ENCODE data around the gene SUMF2. TPM values are rescaled to one million over a fixed set of nuclear protein-coding genes. Genes with fewer than 3 reads are reported as not detected.

The SUMF2 gene
- total RNA-seq, 1 experiment from 2014 or later = 89.2 TPM

GRCh38 chr7:56051339-56052191, 12.5 kb upstream of the SUMF2 start, which contains the start of the genes CCT6A and PSPH:
Gene CCT6A (plus strand): TSS chr7:56051765. CDS start chr7:56051849, 84 bp downstream.
Gene PSPH (minus strand): TSS chr7:56051444. CDS start chr7:56021212, 30,232 bp downstream.
- Histone ChIP-seq H2BK5ac (ENCODE audit: insufficient read length, low read length) (peak within 1 kb of the TSS; percentile 66), H4K20me1 (ENCODE audit: control insufficient read depth, insufficient read depth, insufficient read length) (no peaks in the 10 kb centered on the region), H3K27ac (ENCODE audit: insufficient read length, low read depth, low read length) (peak within 1 kb of the TSS; percentile 58), H2BK12ac (ENCODE audit: insufficient read length, low read depth, low read length) (no peak within 1 kb of the TSS), H3K4ac (ENCODE audit: low read depth, low read length) (peak within 1 kb of the TSS; percentile 54; the same call in 1 of the 2 replicates), H2BK15ac (ENCODE audit: low read depth, low read length) (no peak within 1 kb of the TSS), H3K56ac (ENCODE audit: insufficient read length, low read depth, low read length) (no peak within 1 kb of the TSS), H4K8ac (replicated peaks; ENCODE audit: insufficient read length, low read depth, low read length) (no peak within 1 kb of the TSS), H3K23ac (ENCODE audit: insufficient read length, low read depth, low read length) (no peak within 1 kb of the TSS), H3K4me1 (ENCODE audit: insufficient read depth, low read length) (no peaks in the 10 kb centered on the region; the same call in 1 of the 2 replicates), H4K5ac (ENCODE audit: insufficient read length, low read depth, low read length) (peak within 1 kb of the TSS; percentile 45), H3K4me2 (ENCODE audit: insufficient read depth, insufficient read length, low read length) (peak within 1 kb of the TSS; percentile 83), H3K79me1 (ENCODE audit: insufficient read depth, low read depth, low read length, poor library complexity, severe bottlenecking) (peaks cover 5% of the 10 kb centered on the region), H2BK20ac (ENCODE audit: low read depth, low read length, poor library complexity, severe bottlenecking) (no peak within 1 kb of the TSS), H3K27me3 (ENCODE audit: insufficient read depth, low read length) (no peaks in the 10 kb centered on the region), H3K23me2 (ENCODE audit: insufficient read length, low read depth, low read length, poor library complexity, severe bottlenecking) (peaks cover 5% of the 10 kb centered on the region), H2BK120ac (ENCODE audit: low read depth, low read length, poor library complexity, severe bottlenecking) (no peak within 1 kb of the TSS), H3K9me3 (ENCODE audit: control insufficient read depth, low read depth, low read length) (no peaks in the 10 kb centered on the region), H2AK5ac (ENCODE audit: insufficient read length, low read length) (no peak within 1 kb of the TSS), H3K18ac (ENCODE audit: insufficient read length, low read depth, low read length) (peak within 1 kb of the TSS; percentile 99), H3K9ac (ENCODE audit: extremely low read depth, insufficient read length, low read length) (peak within 1 kb of the TSS; percentile 95), H3K79me2 (ENCODE audit: insufficient read depth, low read length) (peaks cover 15% of the 10 kb centered on the region; the same call in 1 of the 2 replicates), H4K91ac (ENCODE audit: insufficient read length, low read depth, low read length) (no peak within 1 kb of the TSS), H3K14ac (ENCODE audit: insufficient read depth, low read length) (peak within 1 kb of the TSS; percentile 99), H3T11ph (ENCODE audit: low read length) (no peak within 1 kb of the TSS), H2AFZ (ENCODE audit: low read length) (no peak within 1 kb of the TSS)
- Mint-ChIP-seq H3K4me1 (peaks cover 7 to 26% of the 10 kb centered on the region in 2 experiments), H3K36me3 (ENCODE audit: insufficient read depth in 1 of 3, low read depth in 3 of 3) (peaks cover 39 to 47% (median 45%) of the 10 kb centered on the region in 3 experiments), H3K27me3 (ENCODE audit: low read depth) (no peaks in the 10 kb centered on the region), H3K9me3 (no peaks in the 10 kb centered on the region), H3K4me3 (peak within 1 kb of the TSS; percentile 94 to 98), H3K27ac (peak within 1 kb of the TSS; percentile 98 to 99 (median 99))
- peak; percentile 98 for DNase-seq
- no peak for TF ChIP-seq CTCF (conservative IDR thresholded peaks at IDR 0.05)
- no CpG with 5 or more reads among the region's 97 CpGs for WGBS (ENCODE audit: extremely low coverage, insufficient read length, low lambda C conversion rate)

Data from H9 (cell line).